CD8-positive, alpha-beta memory T cell (primary cell): Measurements from ENCODE around the gene CCN5. TPM values are rescaled to one million over a fixed set of nuclear protein-coding genes. Genes with fewer than 3 reads are reported as not detected.
"Not testable (repeated sequence)": the region's sequence is repeated elsewhere in the genome, so short reads cannot be mapped to it uniquely, and the experiment has no call there.

Source experiments
- CTCF ChIA-PET: fragments of 350-600 bp; sonication (Branson Sonifier 250); formaldehyde crosslinking; loops from one replicate; lab custom pipeline; 2021; ENCODE audit warnings: antibody characterized with exemption; lab: Charles Lee
- POLR2A ChIA-PET: fragments of 350-600 bp; sonication (Branson Sonifier 250); formaldehyde crosslinking; loops from one replicate; lab custom pipeline; 2021; ENCODE audit warnings: antibody characterized with exemption; lab: Charles Lee
- DNase-seq, 5 donors: peaks; one replicate each; pipeline versions ENCODE4 v3.0.0 to v3.0.0-alpha.2; 2020 to 2022; ENCODE audit warnings: mixed read lengths in 1 of 5
- H3K27ac ChIP-seq: one replicate; pipeline ENCODE4 v1.7.0; 2013; ENCODE audit warnings: low read depth, mild to moderate bottlenecking, low read length, moderate library complexity
- H3K27me3 ChIP-seq: 2 replicates; pipeline ENCODE4 v1.7.0; 2013; ENCODE audit warnings: low read length, mild to moderate bottlenecking; ENCODE audit not compliant: insufficient read depth, poor library complexity, severe bottlenecking
- H3K36me3 ChIP-seq: 2 replicates; pipeline ENCODE4 v1.7.0; 2013; ENCODE audit warnings: mild to moderate bottlenecking, low read length, moderate library complexity; ENCODE audit not compliant: insufficient read depth
- H3K4me1 ChIP-seq: 2 replicates; pipeline ENCODE4 v1.7.0; 2013; ENCODE audit warnings: mild to moderate bottlenecking, low read length, moderate library complexity; ENCODE audit not compliant: insufficient read depth
- H3K4me3 ChIP-seq: 2 replicates; pipeline ENCODE4 v1.7.0; 2013; ENCODE audit warnings: mild to moderate bottlenecking, low read length
- H3K9me3 ChIP-seq: 2 replicates; pipeline ENCODE4 v1.7.0; 2013; ENCODE audit warnings: mild to moderate bottlenecking, low read length
- H3K27ac Mint-ChIP-seq, 8 donors: one replicate each; pipeline ENCODE4 v1.8.0; 2020 to 2021; ENCODE audit warnings: mixed read lengths in 8 of 8, mild to moderate bottlenecking in 6 of 8, inconsistent platforms in 3 of 8, moderate library complexity in 3 of 8
- H3K27me3 Mint-ChIP-seq, 2 donors: one replicate each; pipeline ENCODE4 v1.8.0; 2020 to 2021; ENCODE audit warnings: mixed read lengths in 2 of 2, mild to moderate bottlenecking in 1 of 2, moderate library complexity in 1 of 2
- H3K36me3 Mint-ChIP-seq, 3 donors: one replicate each; pipeline ENCODE4 v1.8.0; 2020 to 2021; ENCODE audit warnings: mixed read lengths in 3 of 3, inconsistent platforms in 1 of 3, mild to moderate bottlenecking in 1 of 3
- H3K4me1 Mint-ChIP-seq, 3 donors: one replicate each; pipeline ENCODE4 v1.8.0; 2020 to 2021; ENCODE audit warnings: mixed read lengths in 3 of 3, inconsistent platforms in 1 of 3, mild to moderate bottlenecking in 1 of 3
- H3K4me3 Mint-ChIP-seq, 7 donors: one replicate each; pipeline ENCODE4 v1.8.0; 2020 to 2021; ENCODE audit warnings: mixed read lengths in 7 of 7, mild to moderate bottlenecking in 6 of 7, moderate library complexity in 4 of 7, inconsistent platforms in 2 of 7
- H3K9me3 Mint-ChIP-seq, 5 donors: one replicate each; pipeline ENCODE4 v1.8.0; 2020 to 2022; ENCODE audit warnings: mixed read lengths in 5 of 5, mild to moderate bottlenecking in 3 of 5, moderate library complexity in 2 of 5, inconsistent platforms in 1 of 5
- polyA plus RNA-seq: library from polyadenylated mRNA; unstranded; fragments of 300-500 nt; fragmentation: Illumina TruSeq; gene quantifications from one replicate; pipeline ENCODE4 v1.2.3, GENCODE V29; 2021
- total RNA-seq, 2 experiments: library from RNA; stranded (reverse); gene quantifications; one replicate each; pipeline ENCODE4 v1.2.3, GENCODE V29; 2021

The CCN5 gene, protein sequence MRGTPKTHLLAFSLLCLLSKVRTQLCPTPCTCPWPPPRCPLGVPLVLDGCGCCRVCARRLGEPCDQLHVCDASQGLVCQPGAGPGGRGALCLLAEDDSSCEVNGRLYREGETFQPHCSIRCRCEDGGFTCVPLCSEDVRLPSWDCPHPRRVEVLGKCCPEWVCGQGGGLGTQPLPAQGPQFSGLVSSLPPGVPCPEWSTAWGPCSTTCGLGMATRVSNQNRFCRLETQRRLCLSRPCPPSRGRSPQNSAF
- total RNA-seq, result not detected
- polyA plus RNA-seq, result not detected

DNA sequence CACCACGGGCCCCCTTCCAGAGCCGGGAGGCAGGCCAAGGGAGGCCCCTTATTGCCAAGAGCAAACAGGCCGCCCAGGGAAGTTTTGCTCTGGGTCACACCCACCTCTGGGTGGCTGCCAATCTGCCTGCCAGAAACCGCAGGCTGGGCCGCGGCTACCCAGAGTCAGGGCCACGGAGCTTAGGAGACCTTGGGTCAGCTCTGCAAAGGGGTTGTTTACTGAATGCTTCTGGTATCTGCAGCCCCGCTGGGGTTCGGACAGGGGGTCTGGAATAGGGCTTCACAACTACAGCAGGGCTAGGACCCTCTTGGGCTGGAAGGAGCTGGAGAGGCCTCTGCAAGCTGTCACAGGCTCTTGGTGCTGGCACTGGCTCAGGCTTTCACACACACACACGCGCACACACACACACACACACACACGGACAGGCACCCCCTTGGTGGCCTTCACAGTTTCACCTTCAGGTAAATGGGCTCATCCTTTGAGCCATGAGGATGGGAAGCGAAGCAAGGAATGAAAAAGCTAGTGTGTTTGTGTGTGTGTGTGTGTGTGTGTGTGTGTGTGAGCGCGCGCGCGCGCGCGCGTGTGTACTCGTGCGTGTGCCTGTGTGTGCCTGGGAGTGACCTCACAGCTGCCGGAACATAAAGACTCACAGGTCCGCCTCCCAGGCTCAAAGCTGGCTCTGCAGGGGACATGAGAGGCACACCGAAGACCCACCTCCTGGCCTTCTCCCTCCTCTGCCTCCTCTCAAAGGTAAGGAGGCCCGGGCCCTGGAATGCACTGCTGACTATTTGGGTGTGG lies at the start of gene CCN5:
CCN5 (plus strand) TSS at position 669 of the 798 bp plus-strand sequence; CDS start at position 691, 22 bp downstream.
- Mint-ChIP-seq H3K27me3 (peaks cover 0 to 11% of the 10 kb centered on the region in 2 donors), H3K4me1 (no peaks in the 10 kb centered on the region), H3K27ac (peak within 1 kb of the TSS in 1 of 8 donors; percentile 57), H3K4me3 (no peak within 1 kb of the TSS), H3K36me3 (no peaks in the 10 kb centered on the region), H3K9me3 (no peaks in the 10 kb centered on the region)
- no peaks in the 10 kb centered on the region for H3K27me3 ChIP-seq
- CTCF ChIA-PET, result no interaction called here
- no peaks in the 10 kb centered on the region for H3K4me1 ChIP-seq
- no peaks in the 10 kb centered on the region for H3K9me3 ChIP-seq
- H3K27ac ChIP-seq, result no peak within 1 kb of the TSS
- H3K4me3 ChIP-seq, result no peak within 1 kb of the TSS
- H3K36me3 ChIP-seq, result no peaks in the 10 kb centered on the region
- POLR2A ChIA-PET, result no interaction called here
- no peak for DNase-seq

DNA sequence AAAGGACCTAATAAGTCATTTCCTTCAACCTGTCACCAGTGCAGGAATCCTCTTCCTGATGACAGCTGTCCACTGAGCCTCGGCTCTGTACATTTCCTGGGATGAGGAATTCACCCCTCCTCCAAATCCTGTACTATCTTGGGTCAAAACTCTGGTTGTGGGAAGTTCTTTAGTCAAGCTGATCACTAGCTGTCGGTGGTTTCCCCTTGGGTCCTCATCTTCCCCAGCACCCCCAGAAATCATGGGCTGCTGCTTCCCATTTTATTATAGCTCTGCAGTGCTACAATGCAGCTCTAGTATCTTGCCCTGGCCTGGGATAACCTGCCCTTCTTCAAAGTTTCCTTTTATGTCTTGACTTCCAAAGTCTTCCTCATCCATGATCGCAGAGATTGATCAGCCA lies 49.1 kb upstream of the CCN5 start:
- no peak overlapping the region for H3K4me3 Mint-ChIP-seq

DNA sequence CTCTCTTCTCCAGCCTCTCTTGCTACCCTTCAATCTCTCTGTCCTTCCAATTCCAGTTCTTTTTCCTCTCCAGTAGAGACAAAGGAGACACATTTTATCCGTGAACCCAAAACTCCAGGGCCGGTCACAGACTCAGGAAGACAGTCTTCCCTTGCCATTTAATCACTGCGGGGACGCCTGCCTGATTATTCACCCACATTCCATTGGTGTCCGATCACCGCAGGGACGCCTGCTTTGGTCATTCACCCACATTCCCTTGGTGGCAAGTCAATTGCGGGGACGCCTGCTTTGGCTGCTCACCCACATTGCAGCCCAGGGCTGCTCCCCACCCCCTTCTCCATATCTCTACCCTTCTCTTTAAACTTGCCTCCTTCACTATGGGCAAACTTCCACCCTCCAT lies 44.3 kb upstream of the CCN5 start:
- DNase-seq, CTCF ChIA-PET, H3K27me3 ChIP-seq, H3K27me3 Mint-ChIP-seq, H3K27ac ChIP-seq, POLR2A ChIA-PET, H3K36me3 ChIP-seq, H3K9me3 Mint-ChIP-seq, H3K9me3 ChIP-seq: not testable (repeated sequence)
- Mint-ChIP-seq H3K36me3 (peaks cover 4 to 13% (median 5%) of the 10 kb centered on the region in 3 donors), H3K4me1 (peaks cover 3 to 18% (median 17%) of the 10 kb centered on the region in 3 donors), H3K27ac (peak overlapping the region in 2 of 8 donors; percentile 97 to 98), H3K4me3 (peak overlapping the region in 5 of 7 donors; percentile 88 to 94 (median 89))
- Histone ChIP-seq H3K4me1 (peaks cover 15% of the 10 kb centered on the region), H3K4me3 (peak overlapping the region; percentile 73)

More for the DNA sequence above, 49.1 kb upstream of the CCN5 start:
- CTCF ChIA-PET, result interaction anchor here (1.0 to 1.5 kb wide), 2 partner anchors 17 to 56 kb away, joined by 3 to 8 read pairs; no protein-coding TSS in a partner anchor
- H3K27me3 ChIP-seq, result no peaks in the 10 kb centered on the region
- H3K4me3 ChIP-seq, result no peak overlapping the region
- peaks cover 8% of the 10 kb centered on the region for H3K4me1 ChIP-seq
- Mint-ChIP-seq H3K4me1 (peaks cover 3 to 36% (median 27%) of the 10 kb centered on the region in 3 donors), H3K36me3 (peaks cover 5 to 36% (median 8%) of the 10 kb centered on the region in 3 donors), H3K27ac (peak overlapping the region in 1 of 8 donors; percentile 8), H3K9me3 (no peaks in the 10 kb centered on the region), H3K27me3 (peaks cover 0 to 2% of the 10 kb centered on the region in 2 donors)
- no peaks in the 10 kb centered on the region for H3K36me3 ChIP-seq
- H3K9me3 ChIP-seq, result no peaks in the 10 kb centered on the region
- no peak overlapping the region for H3K27ac ChIP-seq
- POLR2A ChIA-PET, result no interaction called here
- DNase-seq, result no peak

DNA sequence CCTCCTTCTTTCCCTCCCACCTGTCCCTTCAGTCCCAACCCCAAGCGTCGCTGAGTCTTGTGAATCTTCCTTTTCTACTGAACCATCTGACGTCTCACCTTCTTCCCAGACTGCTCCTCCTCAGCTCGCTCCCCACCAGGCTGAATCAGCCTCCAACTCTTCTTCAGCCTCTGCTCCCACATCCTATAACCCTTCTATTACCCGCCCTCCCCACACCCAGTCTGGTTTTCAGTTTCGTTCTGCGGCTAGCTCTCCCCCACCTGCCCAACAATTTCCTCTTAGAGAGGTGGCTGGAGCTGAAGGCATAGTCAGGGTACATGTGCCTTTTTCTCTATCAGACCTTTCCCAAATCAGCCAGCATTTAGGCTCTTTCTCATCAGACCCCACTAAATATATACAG lies 43.6 kb upstream of the CCN5 start:
- ChIA-PET POLR2A (interaction anchor here (0.9 to 1.4 kb wide), 3 partner anchors 10 to 53 kb away, joined by 3 to 5 read pairs (median 3); no protein-coding TSS in a partner anchor), CTCF (interaction anchor here (0.9 to 2.9 kb wide), 5 partner anchors 10 to 439 kb away, joined by 3 to 24 read pairs (median 4); no protein-coding TSS in a partner anchor)
- H3K36me3 Mint-ChIP-seq, H3K27me3 ChIP-seq, H3K36me3 ChIP-seq, H3K9me3 ChIP-seq, H3K27me3 Mint-ChIP-seq, H3K9me3 Mint-ChIP-seq: not testable (repeated sequence)
- H3K4me3 Mint-ChIP-seq, result peak overlapping the region in 5 of 7 donors; percentile 88 to 94 (median 89)
- peaks cover 15% of the 10 kb centered on the region for H3K4me1 ChIP-seq
- H3K27ac Mint-ChIP-seq, result peak overlapping the region in 2 of 8 donors; percentile 97 to 98
- DNase-seq, result peak; percentile 33 to 82 (median 60)
- peak overlapping the region; percentile 16 for H3K27ac ChIP-seq
- H3K4me3 ChIP-seq, result peak overlapping the region; percentile 73
- H3K4me1 Mint-ChIP-seq, result peaks cover 3 to 13% (median 11%) of the 10 kb centered on the region in 3 donors

DNA sequence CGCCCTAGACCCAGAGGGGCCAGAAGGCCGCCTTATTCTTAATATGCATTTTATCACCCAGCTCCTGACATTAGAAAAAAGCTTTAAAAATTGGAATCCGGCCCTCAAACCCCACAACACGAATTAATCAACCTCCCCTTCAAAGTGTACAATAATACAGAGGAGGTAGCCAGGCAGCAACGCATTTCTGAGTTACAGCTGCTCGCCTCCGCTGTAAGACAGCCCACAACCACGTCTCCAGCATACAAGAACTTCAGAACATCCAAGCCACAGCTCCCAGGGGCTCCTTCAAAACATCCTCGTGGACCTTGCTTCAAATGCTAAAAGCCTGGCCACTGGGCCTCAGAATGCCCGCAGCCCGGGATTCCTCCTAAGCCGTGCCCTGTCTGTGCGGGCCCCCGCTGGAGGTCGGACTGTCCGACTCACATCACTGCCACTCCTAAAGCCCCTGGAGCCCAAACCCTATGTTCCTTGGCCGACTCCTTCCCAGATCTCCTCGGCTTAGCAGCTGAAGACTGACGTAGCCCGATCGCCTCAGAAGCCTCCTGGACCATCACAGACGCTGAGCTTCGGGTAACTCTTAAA lies 42.8 kb upstream of the CCN5 start:
- DNase-seq, H3K9me3 Mint-ChIP-seq, H3K27ac ChIP-seq, H3K36me3 Mint-ChIP-seq, H3K9me3 ChIP-seq, H3K27me3 ChIP-seq, H3K36me3 ChIP-seq, H3K27me3 Mint-ChIP-seq: not testable (repeated sequence)
- Histone ChIP-seq H3K4me3 (peak overlapping the region; percentile 26), H3K4me1 (peaks cover 15% of the 10 kb centered on the region)
- POLR2A ChIA-PET, result interaction anchor here (1.4 kb wide), 1 partner anchor 9 kb away, joined by 5 read pairs; no protein-coding TSS in a partner anchor
- peaks cover 3 to 11% (median 9%) of the 10 kb centered on the region in 3 donors for H3K4me1 Mint-ChIP-seq
- peak overlapping the region in 5 of 7 donors; percentile 62 to 94 (median 88) for H3K4me3 Mint-ChIP-seq
- CTCF ChIA-PET, result interaction anchor here (0.9 to 2.9 kb wide), 6 partner anchors 8 to 438 kb away, joined by 3 to 24 read pairs (median 4); no protein-coding TSS in a partner anchor
- peak overlapping the region in 2 of 8 donors; percentile 97 to 98 for H3K27ac Mint-ChIP-seq

DNA sequence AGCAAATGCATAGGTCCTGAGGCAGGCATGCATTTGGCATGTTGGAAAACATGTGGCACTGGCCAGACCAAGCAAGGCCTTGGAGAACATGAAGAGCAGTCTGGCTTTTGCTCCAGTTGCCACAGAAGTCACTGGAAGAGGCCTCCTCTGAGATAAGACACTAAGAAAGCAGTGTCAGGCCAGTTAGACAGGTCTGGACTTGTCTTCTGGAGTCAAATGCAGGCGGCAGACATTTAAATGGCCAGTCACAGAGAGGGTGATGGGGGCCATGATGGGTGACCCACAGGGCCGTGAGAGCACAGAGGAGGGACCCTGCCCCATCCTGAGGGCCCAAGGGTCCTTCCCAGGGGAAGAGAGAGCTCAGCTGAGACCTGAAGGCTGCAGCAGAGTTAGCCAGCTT lies 36.9 kb upstream of the CCN5 start:
- H3K27me3 ChIP-seq, result no peaks in the 10 kb centered on the region
- no peak overlapping the region for H3K27ac ChIP-seq
- no peak overlapping the region for H3K4me3 Mint-ChIP-seq
- H3K4me1 Mint-ChIP-seq, result no peaks in the 10 kb centered on the region
- ChIA-PET POLR2A (no interaction called here), CTCF (no interaction called here)
- no peaks in the 10 kb centered on the region for H3K9me3 Mint-ChIP-seq
- H3K4me1 ChIP-seq, result no peaks in the 10 kb centered on the region
- H3K9me3 ChIP-seq, result no peaks in the 10 kb centered on the region
- no peak overlapping the region for H3K4me3 ChIP-seq
- DNase-seq, result no peak
- H3K27me3 Mint-ChIP-seq, result no peaks in the 10 kb centered on the region
- H3K27ac Mint-ChIP-seq, result no peak overlapping the region
- no peaks in the 10 kb centered on the region for H3K36me3 ChIP-seq
- H3K36me3 Mint-ChIP-seq, result no peaks in the 10 kb centered on the region

DNA sequence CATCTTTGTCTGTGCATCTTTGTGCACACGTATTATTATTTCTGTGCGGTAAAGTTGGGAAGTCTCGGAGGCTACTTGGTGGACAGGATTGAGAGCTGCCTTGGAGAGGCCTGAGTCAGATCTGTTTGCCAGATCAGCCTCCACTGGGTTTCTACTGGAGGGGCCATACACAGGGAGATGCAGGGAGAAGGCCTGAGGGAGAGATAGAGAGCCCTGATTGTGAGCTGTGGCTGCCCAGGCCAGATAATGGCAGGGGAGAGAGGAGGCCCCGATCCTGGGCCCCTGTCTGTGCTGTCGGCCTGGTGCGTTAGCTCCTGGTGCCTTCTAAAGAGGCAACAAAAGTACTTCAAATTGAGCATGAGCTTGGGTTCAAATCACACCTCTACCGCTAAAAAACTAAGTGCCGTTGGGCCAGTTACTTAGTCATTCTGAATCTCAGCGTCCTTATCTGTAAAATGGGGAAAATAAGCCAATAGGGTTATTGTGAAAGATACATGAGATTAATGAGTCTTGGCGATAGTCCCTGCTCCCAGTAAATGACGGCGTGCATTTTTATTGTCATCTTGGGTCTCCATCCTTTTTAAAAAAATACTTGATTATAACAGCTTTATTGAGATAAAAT lies 36.1 kb upstream of the CCN5 start:
- no peak for DNase-seq
- Histone ChIP-seq H3K36me3 (no peaks in the 10 kb centered on the region), H3K27ac (no peak overlapping the region), H3K9me3 (no peaks in the 10 kb centered on the region), H3K4me3 (no peak overlapping the region), H3K27me3 (no peaks in the 10 kb centered on the region), H3K4me1 (no peaks in the 10 kb centered on the region)
- peaks cover 4 to 8% (median 6%) of the 10 kb centered on the region in 3 donors for H3K4me1 Mint-ChIP-seq
- H3K9me3 Mint-ChIP-seq, result no peaks in the 10 kb centered on the region
- POLR2A ChIA-PET, result no interaction called here
- CTCF ChIA-PET, result no interaction called here
- H3K27me3 Mint-ChIP-seq, result no peaks in the 10 kb centered on the region
- no peaks in the 10 kb centered on the region for H3K36me3 Mint-ChIP-seq
- no peak overlapping the region for H3K4me3 Mint-ChIP-seq
- no peak overlapping the region for H3K27ac Mint-ChIP-seq
